Coronary artery (tissue), 2 donors: ENCODE measurements around the gene SYNE4.

Source experiments
- DNase-seq: peaks from one replicate; pipeline ENCODE4 v3.0.0-alpha.2; 2017; ENCODE audit warnings: low spot score
- H3K27ac ChIP-seq, 2 donors: fragments of 200-600 bp; sonication (generic); one replicate each; pipeline ENCODE4 v1.5.1; 2016 to 2019
- H3K4me3 ChIP-seq: fragments of 200-600 bp; sonication (generic); 2 replicates; pipeline ENCODE4 v1.5.1; 2016; ENCODE audit warnings: mild to moderate bottlenecking, moderate library complexity
- CTCF ChIP-seq: fragments of 200-600 bp; sonication (generic); IDR thresholded peaks from one replicate; pipeline ENCODE4 v1.5.1; 2019; ENCODE audit warnings: antibody characterized with exemption

Gene SYNE4, protein sequence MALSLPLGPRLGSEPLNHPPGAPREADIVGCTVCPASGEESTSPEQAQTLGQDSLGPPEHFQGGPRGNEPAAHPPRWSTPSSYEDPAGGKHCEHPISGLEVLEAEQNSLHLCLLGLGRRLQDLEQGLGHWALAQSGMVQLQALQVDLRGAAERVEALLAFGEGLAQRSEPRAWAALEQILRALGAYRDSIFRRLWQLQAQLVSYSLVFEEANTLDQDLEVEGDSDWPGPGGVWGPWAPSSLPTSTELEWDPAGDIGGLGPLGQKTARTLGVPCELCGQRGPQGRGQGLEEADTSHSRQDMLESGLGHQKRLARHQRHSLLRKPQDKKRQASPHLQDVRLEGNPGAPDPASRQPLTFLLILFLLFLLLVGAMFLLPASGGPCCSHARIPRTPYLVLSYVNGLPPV

GRCh38 chr19:36008336-36008978, at the start of gene SYNE4:
TSS of gene SYNE4 (minus strand) at chr19:36008813. CDS start at chr19:36008681, 132 bp downstream.
- DNase-seq, result no peak

GRCh38 chr19:36054733-36055686, 46.4 kb upstream of the SYNE4 start, which contains the start of gene WDR62:
TSS of gene WDR62 (plus strand) at chr19:36054897. CDS start at chr19:36054972, 75 bp downstream.
- peak; percentile 95 for DNase-seq
- Histone ChIP-seq H3K4me3 (peak within 1 kb of the TSS; percentile 81), H3K27ac (peak within 1 kb of the TSS; percentile 85 to 98)
- TF ChIP-seq CTCF, result no peak

More at GRCh38 chr19:36008336-36008978, at the start of gene SYNE4:
- Histone ChIP-seq H3K27ac (peak within 1 kb of the TSS; percentile 29 to 83), H3K4me3 (peak within 1 kb of the TSS; percentile 67)
- TF ChIP-seq CTCF, result no peak

- Histone ChIP-seq H3K27ac (peak within 1 kb of the TSS; percentile 85 to 98), H3K4me3 (peak within 1 kb of the TSS; percentile 81)
- peak; percentile 100 for DNase-seq
- no peak for TF ChIP-seq CTCF
These were observed 45.6 kb upstream of the SYNE4 start, which contains the start of gene THAP8 for GRCh38 chr19:36054119-36054732. TSS of gene THAP8 (minus strand) at chr19:36054285. CDS start at chr19:36054217, 68 bp downstream.

DNA sequence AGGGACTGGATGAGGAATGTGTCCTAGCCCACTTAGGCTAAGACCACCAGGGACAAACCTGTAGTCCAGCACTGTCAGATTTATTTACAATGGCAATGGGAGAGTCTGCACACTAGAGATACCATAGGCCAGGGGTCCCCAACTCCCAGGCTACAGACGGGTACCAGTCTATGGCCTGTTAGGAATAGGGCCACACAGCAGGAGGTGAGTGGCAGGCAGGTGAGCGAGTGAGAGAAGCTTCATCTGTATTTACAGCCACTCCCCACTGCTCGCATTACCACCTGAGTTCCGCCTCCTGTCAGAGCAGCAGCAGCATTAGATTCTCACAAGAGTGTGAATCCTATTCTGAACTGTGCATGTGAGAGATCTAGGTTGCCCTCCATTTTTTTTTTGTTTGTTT, 43.0 kb upstream of the SYNE4 start:
- H3K27ac ChIP-seq, result no peak overlapping the region
- no peak overlapping the region for H3K4me3 ChIP-seq
- no peak for DNase-seq
- no peak for TF ChIP-seq CTCF

GRCh38 chr19:36051236-36051635, 42.6 kb upstream of the SYNE4 start:
- Histone ChIP-seq H3K27ac (no peak overlapping the region), H3K4me3 (no peak overlapping the region)
- TF ChIP-seq CTCF, result no peak
- DNase-seq, result no peak

DNA sequence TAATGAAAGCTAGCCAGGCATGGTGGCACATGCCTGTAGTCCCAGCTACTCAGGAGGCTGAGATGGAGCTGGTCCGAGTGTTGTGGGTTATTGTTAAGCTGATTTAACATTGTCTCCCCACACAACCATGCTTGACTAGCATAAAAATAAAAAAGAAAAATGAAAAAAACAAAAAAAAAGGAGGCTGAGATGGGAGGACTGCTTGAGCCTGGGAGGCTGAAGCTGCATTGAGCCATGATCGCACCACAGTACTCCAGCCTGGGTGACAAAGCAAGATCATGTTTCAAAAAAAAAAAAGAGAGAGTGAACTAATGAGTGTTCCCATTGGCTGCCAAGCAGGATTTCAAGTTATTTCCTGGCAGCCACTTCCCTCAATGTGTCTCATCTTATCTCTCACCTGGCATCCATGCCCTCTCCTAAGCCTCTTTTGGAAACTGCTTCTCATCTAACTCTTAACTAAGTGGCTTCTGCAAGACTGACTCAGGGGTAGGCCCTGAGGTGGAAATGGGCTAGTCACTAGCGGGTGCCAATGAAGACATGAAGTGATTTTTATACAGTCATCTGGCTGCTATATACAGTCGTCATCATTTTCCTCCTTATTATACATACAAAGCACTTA, 40.6 kb upstream of the SYNE4 start:
- no peak for DNase-seq
- Histone ChIP-seq H3K27ac (no peak overlapping the region), H3K4me3 (no peak overlapping the region)
- TF ChIP-seq CTCF, result no peak
